ENCODE measurements around the gene LIN7B.
A peak's percentile ranks its signal among the peaks of the same experiment; 100 is the strongest.
"Not testable (repeated sequence)": the region's sequence is repeated elsewhere in the genome, so short reads cannot be mapped to it uniquely, and the experiment has no call there.

The LIN7B gene

DNA sequence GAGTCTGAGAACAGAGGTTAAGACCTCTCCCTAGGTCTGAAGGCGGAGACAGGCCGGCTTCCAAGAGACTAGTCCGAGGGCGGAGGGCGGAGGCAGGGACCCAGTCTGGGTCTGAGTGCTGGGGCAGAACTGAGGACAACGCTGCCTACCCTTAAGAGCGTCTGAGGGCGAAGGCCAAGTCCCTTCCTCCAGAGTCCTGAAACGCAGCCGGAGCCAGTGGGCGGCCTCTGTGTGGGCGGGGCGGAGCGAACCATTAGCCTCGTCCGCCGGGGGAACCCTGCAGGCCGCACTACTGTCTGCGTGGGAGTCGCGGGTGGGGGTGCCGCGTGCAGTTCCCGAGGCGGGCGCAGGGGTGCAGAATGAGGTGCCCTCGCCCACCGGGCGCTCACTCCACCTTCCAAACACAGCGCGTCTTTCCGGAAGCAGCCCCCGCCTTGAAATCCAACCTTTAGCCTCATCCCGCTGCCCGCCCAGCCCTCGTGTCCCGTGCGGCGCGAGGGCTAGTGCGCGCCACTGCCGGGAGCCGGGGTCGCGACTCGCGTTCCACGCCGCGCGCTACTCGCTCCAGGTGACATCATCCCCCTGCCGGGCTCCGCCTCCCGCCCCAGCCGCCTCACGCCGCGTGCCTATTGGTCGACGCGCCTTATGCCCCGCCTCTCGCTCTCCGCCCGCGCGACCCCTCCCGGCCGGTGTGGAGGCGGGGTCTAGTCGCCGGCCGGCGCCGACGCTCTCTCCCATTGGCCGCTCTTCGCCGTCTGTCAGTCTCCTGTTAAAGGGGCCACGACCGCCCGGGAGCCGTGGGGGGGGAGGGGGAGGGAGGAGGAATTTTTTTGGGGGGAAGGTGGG, 4.6 kb downstream of the LIN7B start, which contains the start of gene C19orf73:
TSS of gene C19orf73 (minus strand) at position 579 of the 846 bp plus-strand sequence. CDS start at position 458, 121 bp downstream.
- peak; percentile 99 for DNase-seq (ENCODE audit: low spot score)

DNA sequence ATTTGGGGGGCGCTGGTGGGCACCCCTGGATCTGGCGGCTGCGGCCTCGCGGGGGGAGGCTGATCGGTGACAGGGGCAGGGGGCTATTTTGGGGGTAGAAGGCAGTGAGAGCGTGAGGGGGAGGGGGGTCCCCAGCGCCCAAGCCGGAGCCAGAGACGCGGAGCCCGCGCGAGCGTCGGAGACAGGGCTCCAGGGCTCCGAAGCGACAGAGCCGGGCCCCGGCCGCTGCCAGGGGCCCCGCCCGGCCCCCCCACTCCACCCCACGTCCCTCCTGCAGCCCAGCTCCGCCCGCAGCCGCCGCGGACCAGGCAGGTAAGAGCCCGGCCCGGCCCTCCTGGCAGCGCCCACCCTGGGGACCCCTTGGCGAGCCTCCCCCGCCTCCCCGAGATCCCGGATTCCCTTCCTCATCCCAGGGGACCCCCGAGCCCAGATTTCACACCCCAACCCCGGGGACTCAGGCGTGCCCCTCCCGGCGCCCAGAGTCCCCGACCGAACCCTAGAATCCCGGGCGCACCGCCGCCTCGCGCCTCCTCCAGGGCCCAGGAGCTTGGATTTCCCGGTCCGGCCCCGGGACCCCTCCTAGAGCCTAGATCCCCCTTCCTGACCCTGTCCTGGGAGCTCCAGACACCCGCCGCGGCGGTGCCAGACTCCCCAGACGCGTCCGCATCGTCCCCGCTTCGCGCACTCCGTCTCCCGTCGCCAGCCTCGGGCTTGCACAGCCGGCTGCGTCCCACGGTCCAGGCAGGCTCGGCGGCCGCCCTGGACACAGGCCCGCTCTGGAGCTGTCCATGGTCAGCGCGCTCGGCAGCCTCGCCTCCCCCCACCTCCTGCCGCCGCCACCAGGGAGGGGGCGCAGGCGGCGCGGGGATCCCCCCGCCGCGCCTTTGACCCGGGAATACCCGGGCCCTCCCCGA, 5.5 kb downstream of the LIN7B start, which contains the start of gene PPFIA3:
TSS of gene PPFIA3 (plus strand) at position 134 of the 914 bp plus-strand sequence. CDS start 8,330 bp downstream, outside the sequence.
- peak; percentile 81 for DNase-seq (ENCODE audit: low spot score)

DNA sequence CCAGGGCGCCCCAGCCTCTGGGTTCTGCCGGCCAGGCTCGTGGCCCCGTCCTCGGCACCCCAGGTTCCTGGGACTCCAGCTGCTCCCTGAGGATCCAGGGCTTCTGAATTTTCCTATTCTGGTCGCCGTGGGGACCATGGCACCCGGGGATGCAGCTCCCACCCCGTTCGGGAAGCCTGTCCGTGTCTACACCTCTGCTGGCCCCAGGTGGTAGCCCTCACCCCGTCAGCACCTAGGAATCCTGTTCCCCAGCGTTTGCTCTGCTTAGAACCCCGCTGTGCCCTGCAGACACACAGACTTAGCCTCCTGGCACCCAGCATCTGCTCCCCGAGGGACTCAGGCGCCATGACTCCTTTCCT, 6.1 kb downstream of the LIN7B start:
- DNase-seq (ENCODE audit: low spot score) = no peak

DNA sequence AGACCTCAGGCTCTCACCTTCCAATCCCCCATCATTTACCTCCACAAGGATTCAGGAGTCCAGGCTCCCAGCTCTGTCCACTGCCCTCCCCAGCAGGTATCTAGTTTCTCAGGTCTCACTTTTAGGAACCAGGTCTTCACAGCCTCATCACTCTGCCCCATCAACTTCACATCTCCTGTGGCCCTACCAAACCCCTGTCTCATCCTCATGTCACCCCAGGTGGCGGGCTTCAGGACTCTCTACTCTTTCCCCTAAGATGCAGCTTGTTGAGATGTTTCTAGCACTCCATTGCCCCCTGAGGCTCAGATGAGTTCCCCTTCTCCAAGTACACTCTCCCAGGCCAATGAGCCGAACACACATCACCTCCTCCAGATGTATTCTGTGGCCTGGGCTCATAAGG, 6.7 kb downstream of the LIN7B start:
- DNase-seq (ENCODE audit: low spot score) = no peak

DNA sequence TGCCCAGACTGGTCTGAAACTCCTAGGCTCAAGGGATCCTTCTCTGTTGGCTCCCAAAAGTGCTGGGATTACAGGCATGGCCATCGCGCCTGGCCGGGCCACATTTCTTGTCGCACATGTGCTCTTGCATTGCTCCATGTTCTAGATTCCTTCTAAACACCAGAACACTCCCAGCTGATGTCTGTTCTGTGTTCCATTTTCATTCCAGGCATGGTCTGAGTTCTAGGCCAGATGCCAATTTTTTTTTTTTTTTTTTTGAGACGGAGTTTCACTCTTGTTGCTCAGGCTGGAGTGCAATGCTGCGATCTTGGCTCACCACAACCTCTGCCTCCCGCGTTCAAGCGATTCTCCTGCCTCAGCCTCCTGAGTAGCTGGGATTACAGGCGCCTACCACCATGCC, 7.7 kb downstream of the LIN7B start:
- DNase-seq (ENCODE audit: low spot score) = not testable (repeated sequence)

DNA sequence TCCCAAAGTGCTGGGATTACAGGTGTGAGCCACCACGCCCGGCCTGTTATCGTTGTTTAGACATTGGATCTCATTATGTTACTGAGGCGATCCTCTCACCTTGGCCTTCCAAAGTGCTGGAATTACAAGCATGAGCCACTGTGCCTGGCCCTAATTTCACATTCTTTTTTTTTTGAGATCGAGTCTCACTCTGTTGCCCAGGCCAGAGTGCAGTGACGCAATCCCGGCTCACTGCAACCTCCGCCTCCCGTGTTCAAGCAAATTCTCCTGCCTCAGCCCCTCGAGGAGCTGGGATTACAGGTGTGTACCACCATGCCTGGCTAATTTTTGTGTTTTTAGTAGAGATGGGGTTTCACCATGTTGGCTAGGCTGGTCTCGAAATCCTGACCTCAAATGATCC, 9.1 kb downstream of the LIN7B start:
- not testable (repeated sequence) for DNase-seq (ENCODE audit: low spot score)

DNA sequence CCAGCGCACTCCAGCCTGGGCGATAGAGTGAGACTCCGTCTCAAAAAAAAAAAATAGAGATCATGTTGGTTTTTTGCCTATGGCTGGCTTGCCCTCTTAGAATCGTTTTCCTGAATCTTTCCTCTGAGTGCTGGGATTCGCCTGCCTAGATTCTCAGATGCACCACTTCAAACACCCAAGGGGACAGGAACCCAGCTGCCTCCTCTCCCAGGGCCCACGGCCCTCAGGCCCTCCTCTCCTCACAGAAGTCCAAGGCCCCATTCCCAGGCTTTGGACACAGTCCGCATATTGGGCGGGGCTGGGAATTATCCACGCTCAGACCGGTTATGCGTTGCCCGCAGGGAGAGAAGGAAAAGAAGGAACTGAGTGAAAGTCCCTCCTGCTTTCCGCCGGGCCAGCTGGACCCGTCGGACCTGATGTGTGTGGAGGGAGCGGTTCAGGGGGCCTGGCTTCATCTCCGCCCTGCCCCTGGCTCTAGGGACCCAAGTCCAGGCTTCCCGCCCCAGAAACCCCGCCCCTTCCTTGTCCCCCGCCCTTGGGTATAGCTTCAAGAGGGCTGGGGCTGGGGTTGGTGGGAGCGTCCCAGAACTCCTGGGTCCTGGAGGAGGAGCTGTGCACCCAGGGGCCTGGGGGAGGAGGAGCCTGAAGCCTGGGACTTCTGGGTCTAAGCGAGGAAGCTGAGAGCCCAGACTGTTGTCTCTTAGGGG, 11.0 kb downstream of the LIN7B start:
- DNase-seq (ENCODE audit: low spot score) = no peak

DNA sequence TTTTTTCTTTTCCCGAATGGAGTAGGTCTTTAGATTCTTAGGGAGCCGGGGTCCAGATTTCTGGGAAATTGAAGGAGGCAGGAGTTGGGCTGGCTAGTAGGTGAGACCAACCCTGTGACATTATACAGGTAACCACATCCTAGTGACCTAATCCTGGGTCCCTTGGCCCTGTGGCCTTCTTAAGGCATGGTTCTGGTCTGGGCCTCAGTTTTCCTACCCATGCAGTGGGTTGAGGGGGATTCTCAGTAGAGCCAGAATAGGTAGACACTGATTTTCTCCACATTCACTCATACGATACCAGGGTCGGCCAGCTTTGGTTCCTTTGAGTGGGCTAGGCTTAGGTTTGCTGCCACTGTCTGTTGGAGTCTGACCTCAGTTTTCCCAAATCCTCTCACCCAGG, 12.4 kb downstream of the LIN7B start:
- no peak for DNase-seq (ENCODE audit: low spot score)

DNA sequence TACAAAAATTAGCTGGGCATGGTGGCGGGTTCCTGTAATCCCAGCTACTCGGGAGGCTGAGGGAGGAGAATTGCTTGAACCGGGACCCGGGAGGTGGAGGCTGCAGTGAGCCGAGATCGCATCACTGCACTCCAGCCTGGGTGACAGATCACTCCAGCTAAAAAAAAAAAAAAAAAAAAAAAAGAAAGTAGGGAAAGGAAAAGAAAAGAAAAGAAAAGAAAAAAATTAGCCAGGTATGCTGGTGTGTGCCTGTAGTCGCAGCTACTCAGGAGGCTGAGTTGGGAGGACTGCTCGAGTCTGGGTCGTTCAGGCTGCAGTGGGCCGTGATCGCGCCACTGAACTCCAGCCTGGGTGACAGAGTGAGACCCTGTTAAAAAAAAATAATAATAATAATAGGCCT, 13.1 kb downstream of the LIN7B start:
- DNase-seq (ENCODE audit: low spot score) = not testable (repeated sequence)

DNA sequence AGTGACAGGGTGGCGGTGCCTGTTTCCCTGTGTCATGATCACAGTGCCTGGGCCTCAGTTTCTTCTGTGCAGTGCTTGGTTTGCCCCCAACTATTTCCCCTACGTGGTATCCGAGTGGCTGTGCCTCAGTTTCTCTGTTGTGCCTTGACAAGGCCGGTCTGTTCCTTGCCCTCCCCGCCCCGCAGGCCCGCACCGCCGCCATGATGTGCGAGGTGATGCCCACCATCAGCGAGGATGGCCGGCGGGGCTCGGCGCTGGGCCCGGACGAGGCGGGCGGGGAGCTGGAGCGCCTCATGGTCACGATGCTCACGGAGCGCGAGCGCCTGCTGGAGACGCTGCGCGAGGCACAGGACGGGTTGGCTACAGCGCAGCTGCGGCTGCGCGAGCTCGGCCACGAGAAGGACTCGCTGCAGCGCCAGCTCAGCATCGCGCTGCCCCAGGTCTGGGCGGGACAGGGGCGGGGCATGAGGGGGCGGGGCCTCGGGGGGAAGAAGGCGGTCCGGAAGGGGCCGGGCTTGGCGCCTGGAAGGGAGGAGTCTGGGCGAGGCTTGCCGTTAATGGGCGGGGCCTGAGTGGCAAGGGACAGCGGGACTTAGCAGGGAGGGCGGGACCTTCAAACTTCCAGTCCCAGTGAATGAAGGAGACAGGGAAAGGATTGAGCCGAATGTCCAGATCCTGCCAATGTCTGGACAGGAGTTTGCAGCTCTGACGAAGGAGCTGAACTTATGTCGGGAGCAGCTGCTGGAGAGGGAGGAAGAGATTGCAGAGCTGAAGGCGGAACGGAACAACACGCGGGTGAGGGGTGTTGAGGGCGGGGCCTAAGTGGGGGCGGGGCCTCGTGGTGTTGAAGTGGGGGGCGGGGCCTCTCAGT, 13.7 kb downstream of the LIN7B start:
- DNase-seq (ENCODE audit: low spot score) = peak; percentile 95

DNA sequence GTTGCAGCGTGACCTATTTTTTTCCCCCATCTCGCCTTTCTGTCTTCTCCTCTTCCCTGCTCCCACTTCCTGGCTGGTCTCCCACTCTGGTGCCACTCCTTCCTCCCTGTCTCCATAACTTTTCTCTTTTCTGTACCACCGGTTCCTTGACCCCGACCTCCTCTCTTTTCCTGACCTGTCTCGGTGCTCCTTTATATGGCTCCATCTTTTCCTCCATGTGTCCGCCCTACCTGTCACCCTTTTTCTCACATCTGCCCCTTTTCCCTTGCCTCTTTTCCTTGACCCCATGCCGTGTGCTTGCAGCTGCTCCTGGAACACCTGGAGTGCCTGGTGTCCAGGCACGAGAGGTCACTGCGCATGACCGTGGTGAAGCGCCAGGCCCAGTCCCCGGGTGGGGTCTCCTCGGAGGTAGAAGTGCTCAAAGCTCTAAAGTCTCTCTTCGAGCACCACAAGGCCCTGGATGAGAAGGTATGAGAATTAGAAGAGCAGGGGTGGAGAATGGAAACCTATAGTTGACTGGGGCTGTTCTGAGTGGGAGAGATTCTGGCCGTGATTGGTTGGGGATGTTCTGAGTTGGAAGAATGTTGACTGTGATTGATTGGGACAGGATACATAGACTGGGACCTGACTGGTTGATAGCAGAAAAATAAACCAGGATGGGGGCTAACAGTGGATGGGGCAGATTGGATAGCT, 14.5 kb downstream of the LIN7B start:
- DNase-seq (ENCODE audit: low spot score) = no peak

DNA sequence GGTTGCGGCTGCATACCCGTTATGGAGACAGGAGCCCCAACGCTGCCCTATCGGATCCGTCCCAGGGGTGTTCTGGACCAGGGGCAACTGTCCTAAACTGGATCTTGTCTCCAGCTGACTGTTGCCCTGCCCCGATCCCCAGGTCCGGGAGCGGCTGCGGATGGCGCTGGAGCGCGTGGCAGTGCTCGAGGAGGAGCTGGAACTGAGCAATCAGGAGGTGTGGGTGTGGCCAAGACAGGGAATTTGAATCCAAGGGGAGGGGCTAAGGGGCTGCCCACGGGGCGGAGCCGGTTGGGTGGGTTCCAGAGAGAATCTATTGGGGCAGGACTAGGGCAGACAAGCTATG, 15.0 kb downstream of the LIN7B start:
- no peak for DNase-seq (ENCODE audit: low spot score)

DNA sequence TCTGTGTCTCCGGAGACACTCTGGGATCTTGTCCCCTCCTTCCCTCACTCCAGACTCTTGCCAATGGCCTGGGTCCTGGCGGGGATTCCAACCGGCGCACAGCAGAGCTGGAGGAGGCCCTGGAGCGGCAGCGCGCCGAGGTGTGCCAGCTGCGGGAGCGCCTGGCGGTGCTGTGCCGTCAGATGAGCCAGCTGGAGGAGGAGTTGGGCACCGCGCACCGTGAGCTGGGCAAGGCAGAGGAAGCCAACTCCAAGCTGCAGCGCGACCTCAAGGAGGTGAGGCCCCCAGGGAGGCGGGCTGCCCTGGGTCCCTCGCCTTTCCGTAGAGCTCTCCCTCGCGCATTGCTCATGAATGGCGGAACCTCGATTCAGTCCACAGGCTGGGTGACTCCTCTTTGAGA, 16.2 kb downstream of the LIN7B start:
- DNase-seq (ENCODE audit: low spot score) = no peak

DNA sequence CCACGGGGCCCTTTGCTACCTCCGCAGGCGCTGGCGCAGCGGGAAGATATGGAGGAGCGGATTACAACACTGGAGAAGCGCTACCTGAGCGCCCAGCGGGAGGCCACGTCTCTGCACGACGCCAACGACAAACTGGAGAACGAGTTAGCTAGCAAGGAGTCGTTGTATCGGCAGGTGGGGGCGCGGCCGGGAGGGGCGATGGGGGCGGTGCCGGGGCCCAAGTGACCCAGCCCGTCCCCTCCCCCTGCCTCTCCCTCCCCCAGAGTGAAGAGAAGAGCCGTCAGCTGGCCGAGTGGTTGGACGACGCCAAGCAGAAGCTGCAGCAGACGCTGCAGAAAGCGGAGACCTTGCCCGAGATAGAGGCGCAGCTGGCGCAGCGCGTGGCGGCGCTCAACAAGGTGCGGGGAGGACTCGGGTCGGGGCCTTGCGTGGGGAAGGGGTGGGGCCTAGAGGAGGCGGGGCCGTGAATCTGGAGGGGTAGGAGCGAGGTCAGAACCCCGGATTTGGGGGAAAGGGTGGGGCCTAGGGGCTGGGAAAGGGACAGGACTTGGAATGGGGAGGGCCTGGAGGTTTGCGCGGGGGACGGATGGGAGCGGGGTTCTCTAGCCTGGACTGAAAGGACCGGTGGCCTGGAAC, 18.9 kb downstream of the LIN7B start:
- no peak for DNase-seq (ENCODE audit: low spot score)

DNA sequence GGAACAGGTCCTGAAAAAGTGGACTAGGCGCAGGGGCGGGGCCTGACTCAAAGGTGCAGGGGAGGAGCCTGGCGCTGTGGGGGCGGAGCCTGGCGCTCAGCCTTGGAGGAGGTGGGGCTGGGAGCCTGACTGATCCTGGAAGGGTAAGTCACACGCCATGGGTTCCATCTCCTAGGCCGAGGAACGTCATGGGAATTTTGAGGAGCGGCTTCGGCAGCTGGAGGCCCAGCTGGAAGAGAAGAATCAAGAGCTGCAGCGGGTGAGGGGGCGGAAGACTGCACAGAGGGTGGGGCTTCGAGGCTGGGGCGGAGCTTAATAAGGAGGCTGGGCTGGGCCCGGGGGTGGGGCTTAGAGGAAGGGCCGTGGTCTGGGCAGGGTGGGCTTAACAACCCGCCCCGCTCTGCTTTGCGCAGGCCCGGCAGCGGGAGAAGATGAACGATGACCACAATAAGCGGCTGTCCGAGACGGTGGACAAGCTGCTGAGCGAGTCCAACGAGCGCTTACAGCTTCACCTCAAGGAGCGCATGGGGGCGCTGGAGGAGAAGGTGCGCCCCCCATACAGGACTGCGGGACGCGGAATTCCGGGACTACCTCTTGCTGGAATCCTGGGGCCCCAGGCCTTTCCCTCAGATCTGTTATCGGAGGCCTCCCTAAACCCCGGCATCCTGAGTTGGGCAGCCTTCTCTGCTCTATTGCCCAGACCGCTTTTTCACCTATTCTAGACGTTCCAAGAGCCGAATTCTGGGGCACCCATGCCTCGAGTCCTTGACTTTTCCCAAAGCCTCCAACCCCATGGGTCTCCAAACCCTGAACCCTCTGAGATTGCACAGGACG, 19.7 kb downstream of the LIN7B start:
- no peak for DNase-seq (ENCODE audit: low spot score)

DNA sequence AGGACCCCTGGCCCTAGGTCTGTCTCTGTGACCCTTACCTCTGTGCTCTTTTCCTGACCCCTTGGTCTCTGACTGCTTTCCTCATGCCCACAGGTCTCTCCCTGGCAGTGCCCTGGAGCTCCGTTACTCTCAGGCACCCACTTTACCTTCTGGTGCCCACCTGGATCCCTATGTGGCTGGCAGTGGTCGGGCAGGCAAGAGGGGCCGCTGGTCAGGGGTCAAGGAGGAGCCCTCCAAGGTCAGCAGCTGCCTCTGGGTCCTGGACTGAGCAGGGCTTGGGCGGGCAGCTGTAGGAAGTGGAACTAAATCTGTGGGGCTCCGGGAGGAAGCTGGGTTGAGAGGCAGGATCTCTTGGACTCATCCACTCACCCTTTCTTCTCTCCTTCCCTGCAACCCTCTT, 21.5 kb downstream of the LIN7B start:
- DNase-seq (ENCODE audit: low spot score) = no peak

DNA sequence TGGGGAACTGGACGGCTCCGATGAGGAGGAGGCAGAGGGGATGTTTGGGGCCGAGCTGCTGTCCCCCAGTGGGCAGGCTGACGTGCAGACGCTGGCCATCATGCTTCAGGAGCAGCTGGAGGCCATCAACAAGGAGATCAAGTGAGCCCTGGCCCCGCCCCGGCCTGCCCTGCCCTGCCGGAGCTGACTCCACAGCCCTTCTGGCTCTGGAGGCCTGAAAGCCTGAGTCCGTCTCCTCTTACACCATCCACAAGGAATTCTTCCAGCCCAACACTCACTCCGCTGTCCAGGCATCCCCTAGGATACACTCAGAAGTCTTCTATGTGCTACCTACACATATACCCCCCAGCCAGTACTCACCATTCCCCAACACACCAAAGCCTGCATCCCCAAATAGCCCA, 22.6 kb downstream of the LIN7B start:
- no peak for DNase-seq (ENCODE audit: low spot score)

DNA sequence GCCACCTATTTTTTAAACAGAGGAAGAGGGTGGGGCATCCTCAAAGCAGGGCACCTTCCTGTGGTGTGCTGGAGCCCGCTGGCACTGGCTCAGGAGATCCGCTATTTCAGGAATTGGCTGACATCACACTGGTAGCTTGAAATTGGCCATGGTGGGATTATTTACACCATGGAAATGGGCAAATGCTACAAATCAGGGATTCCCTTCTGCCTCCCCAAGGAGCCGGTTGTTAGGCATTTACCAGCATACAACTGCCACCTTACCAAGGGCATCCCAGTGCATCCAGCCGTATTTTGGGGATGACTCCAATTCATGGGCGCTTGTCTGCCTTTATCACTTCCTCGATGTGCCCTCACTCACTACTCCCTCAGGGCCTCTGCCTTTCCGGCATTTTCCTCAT, 26.8 kb downstream of the LIN7B start:
- no peak for DNase-seq (ENCODE audit: low spot score)

DNA sequence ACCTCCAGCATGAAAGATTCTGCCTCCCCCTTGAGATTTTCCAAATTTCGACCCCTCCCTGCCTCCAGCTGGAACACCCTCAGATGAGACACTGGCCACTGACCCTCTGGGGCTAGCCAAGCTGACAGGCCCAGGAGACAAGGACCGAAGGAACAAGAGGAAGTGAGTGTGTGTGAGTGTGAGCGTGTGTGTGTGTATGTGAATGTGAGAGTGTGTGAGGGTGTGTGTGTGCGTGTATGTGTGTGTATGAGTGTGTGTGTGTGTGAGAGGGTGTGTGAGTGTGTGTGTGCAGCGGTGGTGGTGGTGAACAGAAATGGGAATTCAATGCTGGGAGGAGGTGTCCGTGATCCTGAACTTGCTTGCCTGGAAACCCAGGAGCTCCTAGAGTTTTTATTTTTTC, 27.2 kb downstream of the LIN7B start:
- no peak for DNase-seq (ENCODE audit: low spot score)
